ENCODE results near the gene KY.

The KY gene

DNA sequence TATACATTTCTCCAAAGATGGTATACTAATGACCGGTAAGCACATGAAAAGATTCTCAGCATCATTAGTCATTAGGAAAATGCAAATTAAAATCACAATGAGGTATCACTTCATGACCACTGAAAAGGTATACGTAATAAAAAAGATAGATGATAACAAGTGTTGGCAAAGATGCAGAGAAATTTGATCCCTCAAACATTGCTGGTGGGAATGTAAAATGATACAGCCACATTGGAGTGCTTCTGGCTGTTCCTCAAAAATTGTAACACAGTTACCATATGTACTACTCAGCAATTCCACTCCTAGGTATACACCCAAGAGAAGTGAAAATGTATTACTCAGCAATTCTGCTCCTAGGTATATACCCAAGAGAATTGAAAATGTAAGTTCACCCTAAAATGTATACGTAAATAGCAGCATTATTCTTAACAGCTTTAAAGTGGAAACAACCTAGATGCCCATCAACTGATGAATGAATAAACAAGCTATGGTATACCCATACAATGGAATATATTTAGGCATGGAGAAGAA is 25.0 kb upstream of the KY start:
- H3K4me3 ChIP-seq (replicated peaks; ENCODE audit: low read depth, low read length) = no peak overlapping the region
- TF ChIP-seq, protein P1, sequence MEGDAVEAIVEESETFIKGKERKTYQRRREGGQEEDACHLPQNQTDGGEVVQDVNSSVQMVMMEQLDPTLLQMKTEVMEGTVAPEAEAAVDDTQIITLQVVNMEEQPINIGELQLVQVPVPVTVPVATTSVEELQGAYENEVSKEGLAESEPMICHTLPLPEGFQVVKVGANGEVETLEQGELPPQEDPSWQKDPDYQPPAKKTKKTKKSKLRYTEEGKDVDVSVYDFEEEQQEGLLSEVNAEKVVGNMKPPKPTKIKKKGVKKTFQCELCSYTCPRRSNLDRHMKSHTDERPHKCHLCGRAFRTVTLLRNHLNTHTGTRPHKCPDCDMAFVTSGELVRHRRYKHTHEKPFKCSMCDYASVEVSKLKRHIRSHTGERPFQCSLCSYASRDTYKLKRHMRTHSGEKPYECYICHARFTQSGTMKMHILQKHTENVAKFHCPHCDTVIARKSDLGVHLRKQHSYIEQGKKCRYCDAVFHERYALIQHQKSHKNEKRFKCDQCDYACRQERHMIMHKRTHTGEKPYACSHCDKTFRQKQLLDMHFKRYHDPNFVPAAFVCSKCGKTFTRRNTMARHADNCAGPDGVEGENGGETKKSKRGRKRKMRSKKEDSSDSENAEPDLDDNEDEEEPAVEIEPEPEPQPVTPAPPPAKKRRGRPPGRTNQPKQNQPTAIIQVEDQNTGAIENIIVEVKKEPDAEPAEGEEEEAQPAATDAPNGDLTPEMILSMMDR (IDR thresholded peaks at IDR 0.05; ENCODE audit: low read length, missing control alignments) = no peak
- DNase-seq (ENCODE audit: low read depth) = no peak

DNA sequence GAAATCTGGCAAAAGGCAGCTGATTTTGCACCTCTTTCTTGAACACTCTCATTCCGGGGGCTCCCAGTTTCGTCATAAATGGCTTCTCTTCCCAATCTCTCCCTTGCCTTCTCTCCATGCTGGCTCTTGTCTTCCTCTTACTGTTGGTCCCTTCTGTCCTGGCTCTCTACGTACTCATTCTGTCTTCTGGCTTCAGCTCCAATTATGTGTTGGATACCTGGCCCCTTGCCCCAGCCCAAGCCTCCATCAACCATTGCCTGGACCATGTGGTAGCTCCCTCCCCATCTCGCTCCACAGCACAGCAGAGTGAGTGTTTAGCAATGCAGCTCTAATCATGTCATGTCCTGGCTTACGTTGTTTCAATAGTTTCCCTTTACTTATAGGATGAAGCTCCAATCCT is 21.7 kb upstream of the KY start:
- no peak for DNase-seq (ENCODE audit: low read depth)
- TF ChIP-seq, protein P1 (IDR thresholded peaks at IDR 0.05; ENCODE audit: low read length, missing control alignments) = no peak
- H3K4me3 ChIP-seq (replicated peaks; ENCODE audit: low read depth, low read length) = no peak overlapping the region

DNA sequence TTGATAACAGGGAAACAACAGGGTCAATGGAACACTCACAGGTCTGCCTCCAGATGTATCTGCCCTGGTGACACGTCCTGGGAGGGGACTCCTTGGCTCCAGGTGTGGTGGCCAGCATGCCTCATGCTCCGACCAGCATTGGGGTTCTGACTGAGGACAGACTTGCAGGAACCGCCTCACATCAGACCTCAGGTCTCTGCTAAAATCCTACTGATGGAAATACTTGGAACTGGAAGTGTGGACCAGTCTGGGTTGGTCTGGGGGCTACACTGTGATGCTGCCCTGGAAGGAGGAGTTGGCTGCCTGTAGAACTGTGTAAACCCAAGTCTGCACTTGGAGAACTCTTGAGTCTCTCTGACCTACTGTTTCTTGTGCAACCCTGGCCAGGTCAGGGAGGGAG is 17.1 kb upstream of the KY start:
- H3K4me3 ChIP-seq (replicated peaks; ENCODE audit: low read depth, low read length) = no peak overlapping the region
- no peak for DNase-seq (ENCODE audit: low read depth)
- TF ChIP-seq, protein P1 (IDR thresholded peaks at IDR 0.05; ENCODE audit: low read length, missing control alignments) = no peak

DNA sequence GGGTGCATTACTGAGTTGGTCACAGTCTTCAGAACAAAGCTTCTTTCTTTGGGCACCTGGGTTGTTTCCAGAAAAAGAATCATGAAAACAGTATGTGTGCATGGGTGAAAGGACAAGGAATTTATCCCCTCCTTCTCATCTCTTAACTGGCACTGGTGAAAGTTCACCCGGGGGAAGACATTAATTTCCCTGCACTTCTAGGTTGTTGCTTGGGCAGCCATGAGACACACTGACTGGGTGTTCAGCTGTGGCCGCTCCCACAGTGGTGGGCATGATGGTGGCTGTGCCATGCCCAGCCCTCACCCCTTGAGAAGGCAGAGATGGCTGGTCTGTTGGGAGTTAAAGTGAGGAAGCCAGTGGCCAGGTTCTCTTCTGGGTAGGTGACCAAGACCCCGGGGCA is 16.6 kb upstream of the KY start:
- DNase-seq (ENCODE audit: low read depth) = no peak
- no peak overlapping the region for H3K4me3 ChIP-seq (replicated peaks; ENCODE audit: low read depth, low read length)
- TF ChIP-seq, protein P1 (IDR thresholded peaks at IDR 0.05; ENCODE audit: low read length, missing control alignments) = no peak

DNA sequence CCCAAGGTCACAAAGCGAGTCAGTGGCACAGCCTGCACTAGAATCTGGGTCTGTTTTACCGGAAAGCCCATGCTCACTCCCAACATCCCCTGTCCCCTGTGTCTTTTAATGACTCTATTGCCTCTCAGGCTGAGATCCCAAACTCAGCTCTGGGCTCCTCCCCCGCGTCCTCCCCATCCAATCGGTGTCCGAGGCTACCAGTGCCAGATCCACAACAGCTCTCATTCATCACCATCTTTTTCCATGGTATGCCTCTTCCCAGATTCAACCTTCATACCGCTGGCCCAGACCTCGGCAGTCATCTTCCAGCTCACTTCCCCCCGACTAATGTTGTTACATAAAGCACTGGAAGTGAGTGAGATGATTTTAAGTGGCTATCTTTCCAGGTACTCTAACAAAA is 16.1 kb upstream of the KY start:
- H3K4me3 ChIP-seq (replicated peaks; ENCODE audit: low read depth, low read length) = no peak overlapping the region
- TF ChIP-seq, protein P1 (IDR thresholded peaks at IDR 0.05; ENCODE audit: low read length, missing control alignments) = no peak
- no peak for DNase-seq (ENCODE audit: low read depth)

DNA sequence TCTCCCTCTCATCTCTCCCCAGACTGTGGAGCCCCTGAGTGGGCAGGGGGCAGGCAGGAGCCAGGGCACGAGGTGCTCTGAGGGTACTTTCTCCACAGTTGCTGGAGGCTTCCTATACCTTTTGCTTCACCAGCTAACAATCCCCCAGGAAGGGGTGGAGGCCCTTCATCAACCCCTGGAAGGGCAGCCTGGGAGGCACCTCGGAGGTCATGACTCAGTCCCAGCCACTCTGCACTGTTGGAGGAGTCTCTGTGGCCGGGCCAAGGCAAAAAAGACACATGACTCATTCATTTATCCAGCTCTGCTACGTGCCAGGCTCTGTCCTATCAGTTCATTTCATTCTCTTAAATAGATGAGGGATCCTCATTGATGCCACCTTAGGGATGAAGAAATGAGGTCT is 15.6 kb upstream of the KY start:
- TF ChIP-seq, protein P1 (IDR thresholded peaks at IDR 0.05; ENCODE audit: low read length, missing control alignments) = no peak
- H3K4me3 ChIP-seq (replicated peaks; ENCODE audit: low read depth, low read length) = no peak overlapping the region
- peak; percentile 40 for DNase-seq (ENCODE audit: low read depth)

DNA sequence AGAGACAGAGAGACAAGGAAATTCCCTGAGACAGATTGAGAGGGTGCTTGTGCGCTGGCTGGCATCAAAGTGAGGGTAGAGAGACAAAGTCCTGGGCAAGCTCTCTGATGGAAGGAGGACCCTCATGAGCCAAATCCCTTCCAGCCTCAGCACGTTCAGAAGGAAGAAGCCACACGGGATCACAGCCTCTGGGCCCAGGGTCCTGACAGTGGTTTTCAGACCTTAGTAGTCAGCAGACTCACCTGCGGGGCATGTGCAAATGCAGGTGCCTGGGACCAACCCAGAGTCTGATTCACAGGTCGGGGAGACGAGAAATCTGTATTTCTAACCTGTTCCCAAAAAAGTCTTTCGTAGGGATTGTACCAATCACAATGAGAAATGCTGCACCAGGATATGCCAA is 15.2 kb upstream of the KY start:
- TF ChIP-seq, protein P1 (IDR thresholded peaks at IDR 0.05; ENCODE audit: low read length, missing control alignments) = no peak
- no peak for DNase-seq (ENCODE audit: low read depth)
- no peak overlapping the region for H3K4me3 ChIP-seq (replicated peaks; ENCODE audit: low read depth, low read length)
